GM23338 (cell line): ENCODE data around the gene PABPC4L. TPM values are rescaled to one million over a fixed set of nuclear protein-coding genes. Genes with fewer than 3 reads are reported as not detected.

ENCODE experiments used
- ATAC-seq: fragments of 200-7000 bp; cut with Tn5 transposase; 3 replicates; pipeline ENCODE4 v1.9.1; 2020
- DNase-seq: peaks from one replicate; pipeline ENCODE4 v3.0.0-alpha.2; 2015; ENCODE audit warnings: low spot score
- H2AFZ ChIP-seq: fragments of 200-600 bp; sonication (generic); 2 replicates; pipeline ENCODE4 v1.8.0; 2016; ENCODE audit warnings: antibody characterized with exemption, mild to moderate bottlenecking, moderate library complexity
- H3F3A ChIP-seq: fragments of 200-600 bp; sonication (generic); replicated peaks from 2 replicates; pipeline ENCODE4 v1.8.0; 2017; ENCODE audit warnings: antibody characterized with exemption, mixed run types, low read depth
- H3K27ac ChIP-seq: fragments of 200-600 bp; sonication (generic); 2 replicates; pipeline ENCODE4 v1.6.1; 2016; ENCODE audit warnings: low read depth
- H3K27me3 ChIP-seq: fragments of 200-600 bp; sonication (generic); 2 replicates; pipeline ENCODE4 v1.8.0; 2016; ENCODE audit warnings: mild to moderate bottlenecking, mixed run types, moderate library complexity; ENCODE audit not compliant: insufficient read depth
- H3K36me3 ChIP-seq: fragments of 200-600 bp; sonication (generic); 2 replicates; pipeline ENCODE4 v1.8.0; 2016; ENCODE audit warnings: mild to moderate bottlenecking; ENCODE audit not compliant: insufficient read depth
- H3K4me1 ChIP-seq: fragments of 200-600 bp; sonication (generic); 2 replicates; pipeline ENCODE4 v1.8.0; 2016; ENCODE audit warnings: mild to moderate bottlenecking, moderate library complexity; ENCODE audit not compliant: insufficient read depth
- H3K4me2 ChIP-seq: fragments of 200-600 bp; sonication (generic); 2 replicates; pipeline ENCODE4 v1.7.1; 2017; ENCODE audit warnings: mixed run types
- H3K4me3 ChIP-seq: fragments of 200-600 bp; sonication (generic); 2 replicates; pipeline ENCODE4 v1.6.1; 2016; ENCODE audit warnings: mixed run types
- H3K79me2 ChIP-seq: fragments of 200-600 bp; sonication (generic); replicated peaks from 2 replicates; pipeline ENCODE4 v1.8.0; 2017; ENCODE audit warnings: mild to moderate bottlenecking; ENCODE audit not compliant: insufficient read depth
- H3K9me2 ChIP-seq: fragments of 200-600 bp; sonication (generic); 2 replicates; pipeline ENCODE4 v1.8.0; 2017; ENCODE audit not compliant: insufficient read depth
- H4K20me1 ChIP-seq: fragments of 200-600 bp; sonication (generic); replicated peaks from 2 replicates; pipeline ENCODE4 v1.8.0; 2017; ENCODE audit warnings: mild to moderate bottlenecking; ENCODE audit not compliant: insufficient read depth
- H3K27ac Mint-ChIP-seq: 2 replicates; pipeline ENCODE4 v1.8.0; 2020; ENCODE audit warnings: inconsistent platforms, mild to moderate bottlenecking, moderate library complexity, mixed read lengths
- H3K27me3 Mint-ChIP-seq: 3 replicates; pipeline ENCODE4 v1.8.0; 2022; ENCODE audit warnings: low read depth, mild to moderate bottlenecking, moderate library complexity, mixed read lengths, inconsistent platforms; ENCODE audit not compliant: insufficient read depth, poor library complexity
- H3K36me3 Mint-ChIP-seq: 3 replicates; pipeline ENCODE4 v1.8.0; 2021; ENCODE audit warnings: low read depth, mild to moderate bottlenecking, inconsistent platforms, moderate library complexity, mixed read lengths
- H3K4me1 Mint-ChIP-seq: 3 replicates; pipeline ENCODE4 v1.8.0; 2020; ENCODE audit warnings: mild to moderate bottlenecking, inconsistent platforms, mixed read lengths
- H3K4me3 Mint-ChIP-seq: 3 replicates; pipeline ENCODE4 v1.8.0; 2021; ENCODE audit warnings: moderate library complexity, mild to moderate bottlenecking, inconsistent platforms, mixed read lengths
- H3K9me3 Mint-ChIP-seq: 3 replicates; pipeline ENCODE4 v1.8.0; 2020; ENCODE audit warnings: moderate library complexity, mild to moderate bottlenecking, inconsistent platforms, mixed read lengths
- CTCF ChIP-seq, 2 experiments: fragments of 200-600 bp in 1 of 2; sonication (generic) in 1 of 2; conservative IDR thresholded peaks; 2 replicates each; pipeline versions ENCODE4 v1.5.1 to v1.6.1; 2016 to 2017; ENCODE audit warnings: antibody characterized with exemption in 2 of 2, low read depth in 2 of 2, mild to moderate bottlenecking in 2 of 2, moderate library complexity in 1 of 2
- JUNB ChIP-seq: IDR thresholded peaks from one replicate; pipeline ENCODE4 v1.6.1; 2016; ENCODE audit warnings: antibody characterized with exemption; ENCODE audit not compliant: unreplicated experiment
- NANOG ChIP-seq: IDR thresholded peaks from 2 replicates; pipeline ENCODE4 v1.6.1; 2016; ENCODE audit warnings: antibody characterized with exemption, borderline replicate concordance
- POLR2AphosphoS5 ChIP-seq: IDR thresholded peaks from 2 replicates; pipeline ENCODE4 v1.6.1; 2016; ENCODE audit warnings: antibody characterized with exemption, low read depth
- REST ChIP-seq: IDR thresholded peaks from one replicate; pipeline ENCODE4 v1.6.1; 2018; ENCODE audit warnings: antibody characterized with exemption; ENCODE audit not compliant: unreplicated experiment
- STAT1 ChIP-seq: IDR thresholded peaks from one replicate; pipeline ENCODE4 v1.6.1; 2016; ENCODE audit warnings: antibody characterized with exemption; ENCODE audit not compliant: unreplicated experiment
- ZNF114 ChIP-seq: fragments of 250-450 bp; sonication (Bioruptor Pico); IDR thresholded peaks from 2 replicates; pipeline ENCODE4 v1.5.0; 2020; ENCODE audit warnings: mild to moderate bottlenecking, moderate library complexity
- polyA plus RNA-seq: library from polyadenylated mRNA; unstranded; fragments of >200 nt; fragmentation: Nextera tagmentation; extraction: Ambion mirVana; gene quantifications from 2 replicates; pipeline ENCODE4 v1.2.1, GENCODE V29; 2016
- total RNA-seq: library from RNA; depleted of rRNA; stranded (reverse); fragments of >200 nt; shearing (Covaris generic); gene quantifications from 2 replicates; pipeline ENCODE4 v1.2.3, GENCODE V29; 2014
- TF ChIP-seq, protein P1 (sequence below): IDR thresholded peaks from 2 replicates; pipeline ENCODE4 v1.6.1; 2016; ENCODE audit warnings: antibody characterized with exemption

The PABPC4L gene
- total and polyA plus RNA-seq, 2 experiments from 2014 or later, result 1.8 to 4.6 TPM

GRCh38 chr4:134219043-134219442 is 17.5 kb upstream of the PABPC4L start:
- Mint-ChIP-seq H3K4me3 (no peak overlapping the region), H3K27ac (no peak overlapping the region), H3K27me3 (no peaks in the 10 kb centered on the region), H3K9me3 (peaks cover 3% of the 10 kb centered on the region; the same call in 1 of the 3 replicates), H3K36me3 (no peaks in the 10 kb centered on the region), H3K4me1 (no peaks in the 10 kb centered on the region)
- Histone ChIP-seq H3K9me2 (no peaks in the 10 kb centered on the region), H2AFZ (peak overlapping the region; percentile 48; the same call in 1 of the 2 replicates), H3K4me1 (no peaks in the 10 kb centered on the region), H3K79me2 (no peaks in the 10 kb centered on the region), H3K4me2 (no peak overlapping the region), H3K36me3 (no peaks in the 10 kb centered on the region), H3F3A (no peaks in the 10 kb centered on the region), H3K27ac (no peak overlapping the region), H3K27me3 (no peaks in the 10 kb centered on the region), H3K4me3 (no peak overlapping the region), H4K20me1 (no peaks in the 10 kb centered on the region)
- TF ChIP-seq, protein P1, sequence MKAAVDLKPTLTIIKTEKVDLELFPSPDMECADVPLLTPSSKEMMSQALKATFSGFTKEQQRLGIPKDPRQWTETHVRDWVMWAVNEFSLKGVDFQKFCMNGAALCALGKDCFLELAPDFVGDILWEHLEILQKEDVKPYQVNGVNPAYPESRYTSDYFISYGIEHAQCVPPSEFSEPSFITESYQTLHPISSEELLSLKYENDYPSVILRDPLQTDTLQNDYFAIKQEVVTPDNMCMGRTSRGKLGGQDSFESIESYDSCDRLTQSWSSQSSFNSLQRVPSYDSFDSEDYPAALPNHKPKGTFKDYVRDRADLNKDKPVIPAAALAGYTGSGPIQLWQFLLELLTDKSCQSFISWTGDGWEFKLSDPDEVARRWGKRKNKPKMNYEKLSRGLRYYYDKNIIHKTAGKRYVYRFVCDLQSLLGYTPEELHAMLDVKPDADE, result no peak
- TF ChIP-seq JUNB (no peak), CTCF (conservative IDR thresholded peaks at IDR 0.05; ENCODE audit: low read depth in 2 of 2) (peak; percentile 20 to 69; a peak in 2 of 4 replicates), NANOG (no peak)
- peak; percentile 5 for DNase-seq
- ATAC-seq, result peak; percentile 67

DNA sequence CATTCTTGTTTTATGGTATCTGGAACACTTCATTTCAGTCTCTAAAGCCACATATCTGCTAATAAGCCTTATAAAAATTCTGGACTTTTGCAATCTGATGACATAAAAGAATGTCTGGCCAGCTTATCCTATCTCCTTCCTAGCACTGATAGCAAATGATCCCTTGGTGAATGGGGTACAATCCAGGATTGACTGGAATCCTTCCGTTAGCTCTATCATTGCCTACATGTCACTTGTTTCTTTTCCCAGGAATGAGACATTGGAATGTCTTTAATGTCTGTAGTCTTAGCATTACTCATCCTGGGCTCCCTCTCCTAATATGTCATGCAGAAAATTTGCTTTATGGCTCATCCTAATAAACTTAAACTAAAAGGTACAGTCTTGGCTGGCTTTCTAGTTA is 14.8 kb upstream of the PABPC4L start:
- Histone ChIP-seq H4K20me1 (no peaks in the 10 kb centered on the region), H3F3A (no peaks in the 10 kb centered on the region), H2AFZ (peak overlapping the region; percentile 54; the same call in 1 of the 2 replicates), H3K79me2 (no peaks in the 10 kb centered on the region), H3K4me3 (no peak overlapping the region), H3K27me3 (no peaks in the 10 kb centered on the region), H3K36me3 (no peaks in the 10 kb centered on the region), H3K9me2 (no peaks in the 10 kb centered on the region), H3K27ac (no peak overlapping the region), H3K4me1 (no peaks in the 10 kb centered on the region), H3K4me2 (no peak overlapping the region)
- no peak overlapping the region for H3K4me3 Mint-ChIP-seq
- H3K4me1 Mint-ChIP-seq, result no peaks in the 10 kb centered on the region
- peaks cover 5% of the 10 kb centered on the region; the same call in 1 of the 3 replicates for H3K9me3 Mint-ChIP-seq
- no peak for ATAC-seq
- no peaks in the 10 kb centered on the region for H3K27me3 Mint-ChIP-seq
- no peak overlapping the region for H3K27ac Mint-ChIP-seq
- DNase-seq, result no peak
- H3K36me3 Mint-ChIP-seq, result peaks cover 2% of the 10 kb centered on the region; the same call in 1 of the 3 replicates
- no peak for TF ChIP-seq STAT1
- no peak for TF ChIP-seq POLR2AphosphoS5
- no peak for TF ChIP-seq CTCF (conservative IDR thresholded peaks at IDR 0.05; ENCODE audit: low read depth in 2 of 2)
- TF ChIP-seq ZNF114 (CRISPR knock-in tag), result no peak
- no peak for TF ChIP-seq REST
